Activated naive CD8-positive, alpha-beta T cell treated with anti-CD3 and anti-CD28 coated beads, Interleukin-2, amount 10 ng/mL, durations not matched to agents 7 days and 5 days (primary cell): ENCODE measurements around the gene UBAC2. TPM values are rescaled to one million over a fixed set of nuclear protein-coding genes. Genes with fewer than 3 reads are reported as not detected.
A peak's percentile ranks its signal among the peaks of the same experiment; 100 is the strongest.
"Not testable (repeated sequence)": the region's sequence is repeated elsewhere in the genome, so short reads cannot be mapped to it uniquely, and the experiment has no call there.

Experiments used
- ATAC-seq: fragments of 150-1000 bp; cut with Tn5 transposase; one replicate; pipeline ENCODE4 v1.10.0; 2021; ENCODE audit warnings: low read depth, moderate library complexity
- POLR2A ChIA-PET: fragments of 350-600 bp; sonication (Branson Sonifier 250); formaldehyde crosslinking; loops from one replicate; lab custom pipeline; 2021; ENCODE audit warnings: antibody characterized with exemption; lab: Charles Lee
- DNase-seq: peaks from one replicate; pipeline ENCODE4 v3.0.0; 2021
- H3K27ac Mint-ChIP-seq: one replicate; pipeline ENCODE4 v1.8.0; 2022; ENCODE audit warnings: mild to moderate bottlenecking, mixed read lengths
- H3K27me3 Mint-ChIP-seq: one replicate; pipeline ENCODE4 v1.8.0; 2022; ENCODE audit warnings: mild to moderate bottlenecking, moderate library complexity, mixed read lengths
- H3K36me3 Mint-ChIP-seq: one replicate; pipeline ENCODE4 v1.8.0; 2021; ENCODE audit warnings: mild to moderate bottlenecking, mixed read lengths
- H3K4me1 Mint-ChIP-seq: one replicate; pipeline ENCODE4 v1.8.0; 2021; ENCODE audit warnings: mixed read lengths
- H3K4me3 Mint-ChIP-seq: one replicate; pipeline ENCODE4 v1.8.0; 2022; ENCODE audit warnings: mild to moderate bottlenecking, moderate library complexity, mixed read lengths
- H3K9me3 Mint-ChIP-seq: one replicate; pipeline ENCODE4 v1.8.0; 2021; ENCODE audit warnings: mixed read lengths
- total RNA-seq, 2 experiments: library from RNA; stranded (reverse); gene quantifications; one replicate each; pipeline ENCODE4 v1.2.3, GENCODE V29; 2021

The UBAC2 gene
- total RNA-seq, 2 experiments from 2014 or later: 79.1 to 80.8 TPM

DNA sequence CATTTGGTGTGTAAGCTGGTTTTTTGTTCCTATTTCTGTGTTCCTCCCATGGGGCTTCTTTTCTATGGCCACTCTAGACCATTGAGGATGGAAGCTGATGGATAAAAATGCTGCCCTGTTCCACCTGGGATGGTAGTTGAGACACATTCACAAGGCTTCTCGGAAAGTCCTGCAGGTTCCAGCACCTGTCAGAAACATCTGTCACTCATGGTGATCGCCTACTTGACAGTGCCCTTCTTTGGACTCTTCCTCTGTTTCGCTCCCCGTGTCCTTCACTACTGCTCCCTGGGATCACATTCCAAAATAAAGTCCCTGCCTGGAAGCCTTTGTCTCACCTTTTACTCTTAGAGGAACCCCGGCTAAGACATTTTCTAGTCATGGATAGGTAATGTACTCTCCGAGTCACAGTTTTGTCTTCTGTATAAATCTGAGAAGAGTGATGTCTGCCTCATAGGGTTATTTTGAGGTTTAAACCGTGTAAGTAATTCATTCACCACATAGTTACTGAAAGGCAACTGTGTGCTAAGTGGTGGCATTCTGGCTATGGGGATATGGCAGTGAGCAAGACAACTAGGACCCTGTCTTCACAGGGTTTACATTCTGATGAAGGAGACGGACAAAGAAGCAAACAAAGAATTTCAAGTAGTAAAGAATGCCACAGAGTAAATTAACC lies 21.0 kb downstream of the UBAC2 start:
- Mint-ChIP-seq H3K36me3 (peaks cover 42% of the 10 kb centered on the region), H3K27me3 (no peaks in the 10 kb centered on the region), H3K4me3 (peak overlapping the region; percentile 61), H3K27ac (peak overlapping the region; percentile 82), H3K4me1 (peaks cover 85% of the 10 kb centered on the region), H3K9me3 (peaks cover 1% of the 10 kb centered on the region)
- ATAC-seq (no peak), DNase-seq (no peak)
- POLR2A ChIA-PET: interaction anchor here (0.8 kb wide), 1 partner anchor 20 kb away, joined by 5 read pairs; no protein-coding TSS in a partner anchor

DNA sequence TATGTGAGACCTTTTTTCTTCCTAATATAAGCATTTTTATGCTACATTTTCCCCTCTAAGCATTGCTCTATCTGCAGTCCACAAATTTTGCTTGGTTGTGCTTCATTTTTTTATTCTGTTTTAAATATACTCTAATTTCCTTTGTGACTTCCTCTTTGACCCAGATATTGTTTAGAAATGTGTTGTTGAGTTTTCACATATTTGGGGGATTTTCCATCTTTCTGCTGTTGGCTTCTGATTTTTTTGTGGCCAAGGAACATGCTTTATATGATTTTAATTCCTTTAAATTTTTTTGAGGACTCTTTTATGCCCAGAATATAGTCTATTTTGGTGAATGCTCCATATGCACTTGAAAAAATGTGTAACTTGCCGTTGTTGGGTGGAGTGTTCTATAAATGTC lies 22.9 kb downstream of the UBAC2 start:
- Mint-ChIP-seq H3K27ac (no peak overlapping the region), H3K36me3 (peaks cover 44% of the 10 kb centered on the region), H3K4me1 (peaks cover 79% of the 10 kb centered on the region), H3K4me3 (peak overlapping the region; percentile 32), H3K9me3 (peaks cover 1% of the 10 kb centered on the region), H3K27me3 (no peaks in the 10 kb centered on the region)
- POLR2A ChIA-PET: interaction anchor here (1.2 to 1.3 kb wide), 3 partner anchors 9 to 23 kb away, joined by 3 to 5 read pairs (median 4); partner anchors contain the start of gene UBAC2
- ATAC-seq: no peak
- no peak for DNase-seq

- Mint-ChIP-seq H3K36me3 (peaks cover 44% of the 10 kb centered on the region), H3K27ac (no peak overlapping the region), H3K9me3 (peaks cover 1% of the 10 kb centered on the region), H3K27me3 (no peaks in the 10 kb centered on the region), H3K4me1 (peaks cover 80% of the 10 kb centered on the region), H3K4me3 (peak overlapping the region; percentile 32)
- ATAC-seq (no peak), DNase-seq (no peak)
- POLR2A ChIA-PET: interaction anchor here (0.6 to 1.3 kb wide), 4 partner anchors 9 to 65 kb away, joined by 3 to 5 read pairs (median 4); partner anchors contain the start of gene UBAC2
Observed at GRCh38 chr13:99224021-99224420, 23.4 kb downstream of the UBAC2 start.

DNA sequence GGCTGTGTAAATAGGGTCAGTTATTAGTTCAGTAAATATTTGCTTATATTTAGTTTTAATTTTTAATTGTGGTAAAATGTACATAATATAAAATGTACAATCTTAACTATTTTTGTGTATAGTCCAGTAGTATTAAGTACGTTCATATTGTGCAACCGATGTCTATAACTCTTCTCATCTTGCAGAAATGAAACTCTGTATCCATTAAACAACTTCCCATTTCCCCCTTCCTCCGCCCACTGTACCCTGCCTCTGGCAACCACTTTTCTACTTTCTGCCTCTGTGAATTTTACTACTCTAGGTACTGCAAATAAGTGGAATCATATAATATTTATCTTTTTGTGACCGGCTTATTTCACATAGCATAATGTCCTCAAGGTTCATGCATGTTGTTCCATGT lies 24.4 kb downstream of the UBAC2 start:
- H3K27ac Mint-ChIP-seq: no peak overlapping the region
- DNase-seq (no peak), ATAC-seq (no peak)
- no peak overlapping the region for H3K4me3 Mint-ChIP-seq
- no peaks in the 10 kb centered on the region for H3K27me3 Mint-ChIP-seq
- peaks cover 81% of the 10 kb centered on the region for H3K4me1 Mint-ChIP-seq
- peaks cover 1% of the 10 kb centered on the region for H3K9me3 Mint-ChIP-seq
- POLR2A ChIA-PET: no interaction called here
- H3K36me3 Mint-ChIP-seq: peaks cover 44% of the 10 kb centered on the region

GRCh38 chr13:99226513-99226912 lies 25.9 kb downstream of the UBAC2 start:
- peak overlapping the region; percentile 52 for H3K27ac Mint-ChIP-seq
- no peaks in the 10 kb centered on the region for H3K27me3 Mint-ChIP-seq
- peaks cover 44% of the 10 kb centered on the region for H3K36me3 Mint-ChIP-seq
- H3K9me3 Mint-ChIP-seq: peaks cover 1% of the 10 kb centered on the region
- H3K4me3 Mint-ChIP-seq: no peak overlapping the region
- peaks cover 77% of the 10 kb centered on the region for H3K4me1 Mint-ChIP-seq
- ATAC-seq: no peak
- POLR2A ChIA-PET: interaction anchor here (1.0 to 2.5 kb wide), 2 partner anchors 8 to 11 kb away, joined by 3 to 13 read pairs; no protein-coding TSS in a partner anchor
- no peak for DNase-seq

GRCh38 chr13:99227331-99227900 lies 26.8 kb downstream of the UBAC2 start:
- Mint-ChIP-seq H3K27ac (peak overlapping the region; percentile 74), H3K36me3 (peaks cover 40% of the 10 kb centered on the region), H3K4me3 (peak overlapping the region; percentile 43), H3K4me1 (peaks cover 73% of the 10 kb centered on the region), H3K27me3 (no peaks in the 10 kb centered on the region), H3K9me3 (peaks cover 1% of the 10 kb centered on the region)
- POLR2A ChIA-PET: interaction anchor here (1.0 to 2.5 kb wide), 3 partner anchors 9 to 27 kb away, joined by 3 to 13 read pairs (median 13); partner anchors contain the start of gene UBAC2
- no peak for ATAC-seq
- no peak for DNase-seq

GRCh38 chr13:99227909-99228688 lies 27.4 kb downstream of the UBAC2 start:
- ATAC-seq (no peak), DNase-seq (no peak)
- Mint-ChIP-seq H3K4me3 (peak overlapping the region; percentile 85), H3K27ac (peak overlapping the region; percentile 89), H3K4me1 (peaks cover 68% of the 10 kb centered on the region), H3K36me3 (peaks cover 36% of the 10 kb centered on the region), H3K9me3 (peaks cover 1% of the 10 kb centered on the region), H3K27me3 (no peaks in the 10 kb centered on the region)
- POLR2A ChIA-PET: interaction anchor here (1.0 to 2.5 kb wide), 3 partner anchors 10 to 28 kb away, joined by 3 to 13 read pairs (median 13); partner anchors contain the start of gene UBAC2

DNA sequence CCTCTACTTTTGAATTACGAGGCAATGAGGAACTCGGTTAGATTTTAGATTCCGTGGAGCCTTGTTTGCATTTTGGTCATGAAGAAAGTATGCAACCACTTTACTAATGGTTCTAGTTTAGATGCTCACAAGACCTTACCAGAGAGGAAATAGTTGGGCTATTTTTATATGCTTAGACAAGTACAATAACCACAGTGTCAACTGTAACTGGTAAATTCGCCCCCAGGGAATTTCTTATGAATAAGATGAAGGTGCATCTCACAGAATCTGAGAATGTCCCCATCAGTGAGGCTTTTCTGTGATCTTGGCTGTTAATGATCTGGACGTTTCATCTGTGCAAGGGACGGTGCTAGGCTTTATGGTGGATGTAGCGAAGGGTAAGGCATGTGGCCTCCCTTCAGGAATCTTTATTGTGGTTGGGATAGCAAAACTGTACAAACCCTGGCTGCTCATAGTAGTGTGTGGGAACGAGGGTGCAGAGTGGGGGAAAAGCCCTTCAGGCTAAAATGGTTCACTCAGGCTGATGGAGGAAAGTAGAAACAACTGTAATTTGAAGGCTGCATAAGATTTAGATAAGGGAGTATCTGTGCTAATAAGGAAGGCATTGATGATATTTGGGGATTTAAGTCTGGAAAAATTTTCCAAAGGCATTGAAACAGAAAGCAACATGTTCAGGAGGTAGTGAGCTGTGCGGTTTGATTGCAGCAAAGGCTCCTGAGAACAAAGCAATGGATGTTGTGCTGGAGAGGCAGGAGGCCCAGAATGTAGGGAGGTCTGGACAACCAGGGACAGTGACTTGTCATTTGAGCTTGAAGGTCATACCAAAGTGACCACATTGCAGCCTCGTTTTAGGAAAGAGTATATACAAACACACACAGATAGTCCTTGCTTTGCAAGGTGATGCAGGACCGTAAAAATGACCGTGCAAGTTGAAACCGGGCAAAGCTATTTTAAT lies 28.4 kb downstream of the UBAC2 start:
- Mint-ChIP-seq H3K36me3 (peaks cover 32% of the 10 kb centered on the region), H3K27me3 (no peaks in the 10 kb centered on the region), H3K4me3 (peak overlapping the region; percentile 85), H3K4me1 (peaks cover 61% of the 10 kb centered on the region), H3K27ac (peak overlapping the region; percentile 89), H3K9me3 (no peaks in the 10 kb centered on the region)
- POLR2A ChIA-PET: no interaction called here
- ATAC-seq: peak; percentile 66
- DNase-seq: no peak

- H3K27ac Mint-ChIP-seq: not testable (repeated sequence)
- POLR2A ChIA-PET: interaction anchor here (1.2 to 1.4 kb wide), 3 partner anchors 13 to 29 kb away, joined by 3 to 5 read pairs (median 4); partner anchors contain the start of gene UBAC2
Observed at GRCh38 chr13:99230588-99230987, 29.9 kb downstream of the UBAC2 start.

DNA sequence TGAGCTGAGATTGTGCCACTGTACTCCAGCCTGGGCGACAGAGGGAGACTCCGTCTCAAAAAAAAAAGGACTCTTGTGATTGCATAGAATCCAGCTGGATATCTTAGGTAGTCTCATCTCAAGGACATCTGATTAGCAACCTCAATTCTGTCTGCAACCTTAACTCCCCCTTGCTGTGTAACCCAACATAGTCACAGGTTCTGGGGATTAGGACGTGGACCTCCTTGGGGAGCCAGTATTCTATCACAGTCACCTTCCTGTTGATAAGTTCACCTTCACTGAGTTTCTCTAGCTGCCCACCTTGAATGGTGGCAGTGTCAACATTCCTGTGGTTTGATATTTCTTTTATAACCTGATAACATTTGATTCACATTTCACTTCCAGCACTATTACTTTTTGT lies 30.3 kb downstream of the UBAC2 start:
- Mint-ChIP-seq H3K27ac (peak overlapping the region; percentile 19), H3K4me1 (peaks cover 54% of the 10 kb centered on the region), H3K27me3 (no peaks in the 10 kb centered on the region), H3K4me3 (no peak overlapping the region), H3K36me3 (peaks cover 30% of the 10 kb centered on the region), H3K9me3 (no peaks in the 10 kb centered on the region)
- DNase-seq (no peak), ATAC-seq (no peak)
- POLR2A ChIA-PET: interaction anchor here (1.2 to 1.4 kb wide), 3 partner anchors 12 to 30 kb away, joined by 3 to 5 read pairs (median 4); partner anchors contain the start of gene UBAC2

More at GRCh38 chr13:99230588-99230987, 29.9 kb downstream of the UBAC2 start:
- not testable (repeated sequence) for H3K27me3 Mint-ChIP-seq, DNase-seq, ATAC-seq, H3K9me3 Mint-ChIP-seq, H3K4me3 Mint-ChIP-seq
- peaks cover 33% of the 10 kb centered on the region for H3K36me3 Mint-ChIP-seq
- H3K4me1 Mint-ChIP-seq: peaks cover 57% of the 10 kb centered on the region

DNA sequence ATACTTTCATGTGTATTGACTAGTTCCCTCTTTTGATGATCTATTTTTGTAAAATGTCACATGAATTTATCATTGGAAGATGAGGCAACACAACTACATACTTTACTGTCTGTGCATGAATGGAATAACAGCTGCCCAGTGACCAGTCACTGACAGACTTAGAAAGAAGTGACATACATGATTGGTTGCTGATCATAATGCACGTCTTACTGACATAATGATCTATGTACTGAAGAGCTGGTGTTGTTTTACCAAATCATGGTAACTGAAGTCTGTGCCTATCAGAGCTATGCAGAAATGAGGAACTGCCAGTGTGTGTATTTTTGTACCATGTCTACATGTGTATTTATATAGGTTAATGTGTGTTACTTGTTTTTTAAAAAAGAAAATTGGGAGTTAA lies 31.1 kb downstream of the UBAC2 start:
- Mint-ChIP-seq H3K27me3 (no peaks in the 10 kb centered on the region), H3K36me3 (peaks cover 25% of the 10 kb centered on the region), H3K4me3 (no peak overlapping the region), H3K4me1 (peaks cover 53% of the 10 kb centered on the region), H3K9me3 (no peaks in the 10 kb centered on the region), H3K27ac (no peak overlapping the region)
- ATAC-seq (no peak), DNase-seq (no peak)
- POLR2A ChIA-PET: interaction anchor here (0.9 to 1.5 kb wide), 5 partner anchors 9 to 26 kb away, joined by 3 to 5 read pairs (median 3); partner anchors contain the start of gene GPR18
